Activated CD4-positive, alpha-beta T cell treated with anti-CD3 and anti-CD28 coated beads for 36 hours (primary cell): Measurements from ENCODE around the gene TCEA2. TPM values are rescaled to one million over a fixed set of nuclear protein-coding genes. Genes with fewer than 3 reads are reported as not detected.

Source experiments
- ATAC-seq: fragments of 200-7000 bp; cut with Tn5 transposase; one replicate; pipeline ENCODE4 v1.10.0; 2021; ENCODE audit warnings: mild to moderate bottlenecking, moderate library complexity
- CTCF ChIA-PET: fragments of 350-600 bp; sonication (Branson Sonifier 250); formaldehyde crosslinking; loops from one replicate; lab custom pipeline; 2021; ENCODE audit warnings: antibody characterized with exemption; lab: Charles Lee
- POLR2A ChIA-PET: fragments of 350-600 bp; sonication (Branson Sonifier 250); formaldehyde crosslinking; loops from one replicate; lab custom pipeline; 2021; ENCODE audit warnings: antibody characterized with exemption, inconsistent platforms; lab: Charles Lee
- DNase-seq: peaks from one replicate; pipeline ENCODE4 v3.0.0-alpha.2; 2020
- H3K27ac Mint-ChIP-seq: one replicate; pipeline ENCODE4 v1.8.0; 2021; ENCODE audit warnings: mixed read lengths
- H3K27me3 Mint-ChIP-seq: one replicate; pipeline ENCODE4 v1.8.0; 2021; ENCODE audit warnings: mixed read lengths
- H3K36me3 Mint-ChIP-seq: one replicate; pipeline ENCODE4 v1.8.0; 2021; ENCODE audit warnings: low read depth, mixed read lengths
- H3K4me1 Mint-ChIP-seq: one replicate; pipeline ENCODE4 v1.8.0; 2021; ENCODE audit warnings: mixed read lengths
- H3K4me3 Mint-ChIP-seq: one replicate; pipeline ENCODE4 v1.8.0; 2021; ENCODE audit warnings: mild to moderate bottlenecking, moderate library complexity, mixed read lengths
- H3K9me3 Mint-ChIP-seq: one replicate; pipeline ENCODE4 v1.8.0; 2021; ENCODE audit warnings: low read depth, mixed read lengths
- intact Hi-C, 2 experiments: fragments of 100-400 bp; cut with DNase I in 1 of 2; cut with micrococcal nuclease in 1 of 2; formaldehyde crosslinking; loops; one replicate each; pipeline versions ENCODE4 v1.14.2 to v1.15.1; 2022 to 2024; cut with DNase I, micrococcal nuclease
- total RNA-seq, 2 experiments: library from RNA; stranded (reverse); gene quantifications; one replicate each; pipeline ENCODE4 v1.2.3, GENCODE V29; 2021

TCEA2 gene
- total RNA-seq, 2 experiments from 2014 or later = 40.6 to 50.0 TPM

GRCh38 chr20:64043768-64044167 lies 19.2 kb upstream of the TCEA2 start:
- CTCF ChIA-PET = interaction anchor here (0.6 to 1.2 kb wide), 2 partner anchors 19 to 63 kb away, joined by 3 read pairs; partner anchors contain the start of gene PRPF6
- Mint-ChIP-seq H3K4me1 (peaks cover 16% of the 10 kb centered on the region), H3K27ac (no peak overlapping the region), H3K9me3 (no peaks in the 10 kb centered on the region), H3K27me3 (peaks cover 16% of the 10 kb centered on the region), H3K36me3 (no peaks in the 10 kb centered on the region), H3K4me3 (peak overlapping the region; percentile 51)
- POLR2A ChIA-PET = no interaction called here
- DNase-seq (no peak), ATAC-seq (no peak)
- intact Hi-C loops = no loop called here

DNA sequence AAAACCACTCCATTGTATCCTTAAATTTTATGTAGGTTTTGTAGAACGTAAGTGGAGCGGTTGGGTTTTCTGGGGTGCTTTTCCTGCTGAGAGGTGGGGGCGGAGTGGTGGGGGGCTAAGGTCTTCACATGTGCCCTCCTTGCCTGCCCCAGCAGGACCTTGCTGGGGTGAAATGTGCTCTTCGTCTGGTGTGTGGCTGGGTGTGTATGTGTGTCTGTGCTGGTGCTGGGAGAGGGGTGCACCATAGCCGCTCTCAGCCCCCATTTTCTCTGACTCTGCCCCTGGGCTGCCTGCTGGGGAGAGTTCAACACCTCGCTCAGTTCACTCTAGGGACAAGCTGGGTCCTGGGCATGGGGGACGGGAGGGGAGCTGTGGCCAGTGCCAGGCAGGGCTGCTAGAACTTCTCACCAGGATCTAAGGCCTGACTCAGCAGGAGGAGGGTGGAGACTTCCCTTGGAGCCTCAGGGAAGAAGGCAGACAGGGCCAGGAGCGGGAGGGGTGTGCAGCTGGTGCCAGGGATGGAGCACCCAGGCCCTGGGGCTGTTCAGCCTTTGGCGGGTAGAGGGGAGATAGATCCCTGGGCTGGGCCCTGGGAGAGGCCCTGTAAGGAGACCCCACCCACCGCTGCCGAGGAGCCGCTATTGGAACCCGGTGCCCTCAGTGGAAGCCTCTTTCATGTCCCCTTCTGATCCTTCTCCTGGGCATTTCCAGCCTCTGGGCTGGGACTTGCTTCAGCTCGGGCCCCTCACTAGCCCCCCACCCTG lies 18.3 kb upstream of the TCEA2 start:
- Mint-ChIP-seq H3K4me1 (peaks cover 14% of the 10 kb centered on the region), H3K27ac (no peak overlapping the region), H3K9me3 (no peaks in the 10 kb centered on the region), H3K36me3 (no peaks in the 10 kb centered on the region), H3K27me3 (peaks cover 18% of the 10 kb centered on the region), H3K4me3 (no peak overlapping the region)
- ChIA-PET POLR2A (interaction anchor here (0.6 kb wide), 1 partner anchor 130 kb away, joined by 3 read pairs; no protein-coding TSS in a partner anchor), CTCF (interaction anchor here (0.6 to 1.2 kb wide), 2 partner anchors 28 to 64 kb away, joined by 3 read pairs; partner anchors contain the start of gene PRPF6)
- DNase-seq (no peak), ATAC-seq (no peak)
- intact Hi-C loops = no loop called here

- intact Hi-C loops = no loop called here
- ATAC-seq (no peak), DNase-seq (no peak)
- no peak overlapping the region for H3K4me3 Mint-ChIP-seq
- no peaks in the 10 kb centered on the region for H3K9me3 Mint-ChIP-seq
- H3K36me3 Mint-ChIP-seq = no peaks in the 10 kb centered on the region
- peaks cover 8% of the 10 kb centered on the region for H3K4me1 Mint-ChIP-seq
- H3K27ac Mint-ChIP-seq = no peak overlapping the region
- CTCF ChIA-PET = interaction anchor here (0.5 kb wide), 1 partner anchor 64 kb away, joined by 3 read pairs; no protein-coding TSS in a partner anchor
- POLR2A ChIA-PET = no interaction called here
- peaks cover 23% of the 10 kb centered on the region for H3K27me3 Mint-ChIP-seq
Observed at GRCh38 chr20:64045346-64046011, 17.5 kb upstream of the TCEA2 start.

DNA sequence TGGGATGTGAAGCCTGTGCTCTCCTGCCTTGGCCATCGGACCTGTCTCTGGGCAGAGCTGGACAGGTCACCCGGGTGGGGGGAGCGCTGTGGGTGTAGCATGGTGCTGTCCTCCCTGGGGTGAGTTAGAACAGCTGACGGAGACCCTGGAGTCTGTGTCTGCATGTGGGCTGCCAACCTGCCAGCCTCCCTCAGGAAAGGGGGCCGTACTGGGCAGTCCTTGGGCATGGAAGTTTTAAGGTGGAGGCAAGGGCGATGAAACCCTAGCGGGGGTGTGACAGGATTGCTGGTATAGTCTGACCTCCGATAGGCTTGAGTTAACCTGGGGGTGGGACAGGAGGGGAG lies 16.0 kb upstream of the TCEA2 start:
- Mint-ChIP-seq H3K9me3 (no peaks in the 10 kb centered on the region), H3K36me3 (no peaks in the 10 kb centered on the region), H3K27me3 (peaks cover 31% of the 10 kb centered on the region), H3K4me3 (no peak overlapping the region), H3K27ac (no peak overlapping the region), H3K4me1 (peaks cover 8% of the 10 kb centered on the region)
- intact Hi-C loops = no loop called here
- ATAC-seq (no peak), DNase-seq (no peak)
- POLR2A ChIA-PET = no interaction called here
- CTCF ChIA-PET = no interaction called here

GRCh38 chr20:64047968-64048401 lies 15.0 kb upstream of the TCEA2 start:
- H3K36me3 Mint-ChIP-seq = no peaks in the 10 kb centered on the region
- POLR2A ChIA-PET = no interaction called here
- intact Hi-C loops = no loop called here
- CTCF ChIA-PET = interaction anchor here (0.7 kb wide), 1 partner anchor 224 kb away, joined by 3 read pairs; no protein-coding TSS in a partner anchor
- no peak overlapping the region for H3K27ac Mint-ChIP-seq
- H3K4me3 Mint-ChIP-seq = no peak overlapping the region
- peaks cover 8% of the 10 kb centered on the region for H3K4me1 Mint-ChIP-seq
- ATAC-seq (no peak), DNase-seq (no peak)
- H3K9me3 Mint-ChIP-seq = no peaks in the 10 kb centered on the region
- H3K27me3 Mint-ChIP-seq = peaks cover 35% of the 10 kb centered on the region

DNA sequence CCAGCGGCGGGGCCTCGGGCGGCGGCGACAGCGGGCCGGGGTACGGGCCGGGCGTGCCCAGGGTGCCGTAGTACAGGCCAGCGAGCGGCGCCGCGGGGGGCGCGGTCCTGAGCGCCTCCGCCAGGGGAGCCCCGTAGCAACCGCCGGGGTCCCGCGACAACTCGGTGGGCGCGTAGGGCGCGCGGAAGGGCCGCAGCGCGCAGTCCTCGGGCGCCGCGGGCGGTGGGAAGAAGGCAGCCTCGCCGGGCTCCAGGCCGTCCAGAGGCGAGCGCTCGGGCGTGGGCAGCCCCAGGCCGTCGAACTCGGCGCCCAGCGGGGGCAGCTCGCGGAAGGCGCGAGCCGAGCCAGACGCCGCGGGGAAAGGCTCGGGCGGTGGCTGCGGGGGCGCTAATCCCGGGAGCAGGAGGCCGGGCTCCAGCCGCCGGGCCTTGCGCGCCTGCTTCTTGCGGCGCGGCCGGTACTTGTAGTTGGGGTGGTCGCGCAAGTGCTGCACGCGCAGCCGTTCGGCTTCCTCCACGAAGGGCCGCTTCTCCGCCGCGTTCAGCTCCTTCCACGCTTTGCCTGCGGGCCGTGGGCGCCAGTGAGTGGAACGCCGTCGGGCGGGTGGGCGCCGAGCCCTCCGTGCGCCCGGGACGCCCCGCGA lies 14.5 kb upstream of the TCEA2 start:
- ChIA-PET POLR2A (interaction anchor here (0.5 kb wide), 1 partner anchor 481 kb away, joined by 3 read pairs; no protein-coding TSS in a partner anchor), CTCF (interaction anchor here (0.7 kb wide), 2 partner anchors 9 to 224 kb away, joined by 3 read pairs; no protein-coding TSS in a partner anchor)
- no peak for DNase-seq
- no peaks in the 10 kb centered on the region for H3K36me3 Mint-ChIP-seq
- intact Hi-C loops = no loop called here
- peaks cover 8% of the 10 kb centered on the region for H3K4me1 Mint-ChIP-seq
- peaks cover 39% of the 10 kb centered on the region for H3K27me3 Mint-ChIP-seq
- no peak overlapping the region for H3K4me3 Mint-ChIP-seq
- no peaks in the 10 kb centered on the region for H3K9me3 Mint-ChIP-seq
- no peak overlapping the region for H3K27ac Mint-ChIP-seq
- no peak for ATAC-seq

- Mint-ChIP-seq H3K4me3 (peak within 1 kb of the TSS; percentile 41), H3K36me3 (no peaks in the 10 kb centered on the region), H3K9me3 (no peaks in the 10 kb centered on the region), H3K4me1 (peaks cover 8% of the 10 kb centered on the region), H3K27ac (no peak within 1 kb of the TSS), H3K27me3 (peaks cover 41% of the 10 kb centered on the region)
- intact Hi-C loops = no loop called here
- ChIA-PET CTCF (interaction anchor here (0.7 kb wide), 2 partner anchors 8 to 11 kb away, joined by 3 read pairs; no protein-coding TSS in a partner anchor), POLR2A (no interaction called here)
- ATAC-seq = peak; percentile 63
- peak; percentile 68 for DNase-seq
Observed at GRCh38 chr20:64049060-64049877, 13.7 kb upstream of the TCEA2 start, which contains the start of gene SOX18. Gene SOX18 (minus strand): TSS chr20:64049639. CDS start chr20:64049516, 123 bp downstream.

- POLR2A ChIA-PET = no interaction called here
- Mint-ChIP-seq H3K36me3 (no peaks in the 10 kb centered on the region), H3K9me3 (no peaks in the 10 kb centered on the region), H3K4me3 (no peak overlapping the region), H3K27ac (no peak overlapping the region), H3K4me1 (peaks cover 8% of the 10 kb centered on the region), H3K27me3 (peaks cover 41% of the 10 kb centered on the region)
- no peak for DNase-seq
- CTCF ChIA-PET = interaction anchor here (0.6 to 0.7 kb wide), 2 partner anchors 12 to 70 kb away, joined by 3 read pairs; no protein-coding TSS in a partner anchor
- intact Hi-C loops = no loop called here
- no peak for ATAC-seq
Observed at GRCh38 chr20:64049878-64050260, 13.1 kb upstream of the TCEA2 start.

- H3K36me3 Mint-ChIP-seq = no peaks in the 10 kb centered on the region
- ChIA-PET POLR2A (no interaction called here), CTCF (interaction anchor here (0.6 to 0.9 kb wide), 3 partner anchors 10 to 69 kb away, joined by 3 to 5 read pairs (median 3); no protein-coding TSS in a partner anchor)
- peaks cover 45% of the 10 kb centered on the region for H3K27me3 Mint-ChIP-seq
- peaks cover 8% of the 10 kb centered on the region for H3K4me1 Mint-ChIP-seq
- DNase-seq = no peak
- no peaks in the 10 kb centered on the region for H3K9me3 Mint-ChIP-seq
- intact Hi-C loops = no loop called here
- no peak overlapping the region for H3K27ac Mint-ChIP-seq
- H3K4me3 Mint-ChIP-seq = no peak overlapping the region
- ATAC-seq = no peak
Observed at GRCh38 chr20:64050261-64051032, 12.6 kb upstream of the TCEA2 start.

DNA sequence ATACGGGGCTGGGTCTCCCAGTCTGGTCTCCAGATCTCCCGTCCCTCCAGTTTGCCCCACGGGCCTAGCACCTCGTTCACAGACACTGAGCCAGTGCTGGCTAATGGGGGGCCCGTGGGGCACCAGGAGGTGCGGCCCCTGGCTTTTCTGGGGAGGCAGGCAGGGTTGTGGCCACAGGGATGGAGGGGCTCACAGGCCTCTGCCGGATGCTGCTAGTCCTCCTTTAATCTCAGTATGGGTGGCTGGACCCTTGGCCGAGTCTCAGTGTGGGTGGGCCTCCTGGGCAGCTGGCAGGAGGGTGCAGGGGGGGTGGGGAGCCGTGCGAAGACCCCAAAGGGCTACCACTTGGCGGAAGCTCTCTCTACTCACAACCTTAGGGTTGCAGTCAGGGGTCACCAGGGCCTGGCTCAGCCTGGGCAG lies 12.0 kb upstream of the TCEA2 start:
- ChIA-PET CTCF (interaction anchor here (0.9 to 1.2 kb wide), 2 partner anchors 10 to 77 kb away, joined by 5 read pairs; no protein-coding TSS in a partner anchor), POLR2A (no interaction called here)
- Mint-ChIP-seq H3K9me3 (no peaks in the 10 kb centered on the region), H3K36me3 (no peaks in the 10 kb centered on the region), H3K4me1 (peaks cover 6% of the 10 kb centered on the region), H3K27me3 (peaks cover 44% of the 10 kb centered on the region), H3K27ac (no peak overlapping the region), H3K4me3 (no peak overlapping the region)
- no peak for ATAC-seq
- intact Hi-C loops = no loop called here
- DNase-seq = no peak
